GM21723 (cell line): ENCODE results near the gene NCKAP5.

Experiments used
- ATAC-seq: cut with Tn5 transposase; IDR thresholded peaks from one replicate; pipeline ENCODE4 v1.9.1; 2021; ENCODE audit warnings: mild to moderate bottlenecking, moderate library complexity; ENCODE audit not compliant: unreplicated experiment

The NCKAP5 gene

DNA sequence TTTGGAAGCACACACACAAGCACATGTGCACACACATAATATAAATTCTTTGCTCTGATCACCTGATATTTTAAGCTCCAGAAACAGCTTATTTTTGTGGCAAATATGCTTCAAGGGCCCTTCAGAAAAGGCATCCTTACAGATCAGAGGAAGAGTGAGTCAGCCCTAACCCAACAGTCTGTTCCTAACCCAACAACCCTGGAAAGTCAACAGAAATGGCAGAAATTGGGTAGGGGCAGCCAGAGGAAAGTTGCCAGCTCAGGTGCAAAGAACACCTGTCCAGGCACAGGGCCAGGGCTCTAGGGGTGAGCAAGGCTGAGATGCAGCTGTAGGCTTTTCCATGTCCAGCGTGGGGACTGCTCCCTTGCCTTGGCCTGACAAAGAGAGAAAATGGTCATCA lies 6.4 kb upstream of the NCKAP5 start:
- no peak for ATAC-seq

GRCh38 chr2:133574186-133574585 lies 5.9 kb upstream of the NCKAP5 start:
- ATAC-seq: no peak

DNA sequence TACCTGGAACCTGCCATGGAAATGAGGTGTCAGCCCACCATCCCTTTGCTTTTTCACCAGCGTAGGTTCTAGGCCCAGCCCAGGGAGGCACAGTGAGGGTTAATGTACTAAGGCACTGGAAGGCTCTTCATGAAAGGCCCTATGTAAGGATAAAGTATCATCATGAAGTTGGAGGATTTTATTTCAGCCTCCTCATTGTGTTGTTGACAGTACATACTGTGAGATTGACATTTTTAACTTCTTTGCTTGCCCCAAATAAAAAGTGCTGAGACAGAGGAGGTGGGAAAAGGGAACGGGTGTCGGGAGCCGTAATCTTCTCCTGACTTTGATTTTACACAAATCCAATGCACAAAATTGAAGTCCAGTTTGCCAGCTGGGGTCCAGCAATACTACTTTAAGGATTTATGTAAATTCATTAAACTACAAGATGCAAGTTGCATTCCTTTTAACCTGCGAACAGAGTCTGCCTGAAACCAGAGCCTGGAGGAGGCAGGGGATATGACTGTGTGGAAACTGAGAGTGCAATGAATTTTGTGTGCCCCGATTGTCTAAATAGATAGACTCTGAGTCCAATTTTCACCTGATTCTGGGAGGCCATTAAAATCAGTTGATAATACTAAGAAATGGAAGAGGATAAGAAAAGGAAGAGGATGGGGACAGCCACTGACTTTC lies 5.4 kb upstream of the NCKAP5 start:
- no peak for ATAC-seq

DNA sequence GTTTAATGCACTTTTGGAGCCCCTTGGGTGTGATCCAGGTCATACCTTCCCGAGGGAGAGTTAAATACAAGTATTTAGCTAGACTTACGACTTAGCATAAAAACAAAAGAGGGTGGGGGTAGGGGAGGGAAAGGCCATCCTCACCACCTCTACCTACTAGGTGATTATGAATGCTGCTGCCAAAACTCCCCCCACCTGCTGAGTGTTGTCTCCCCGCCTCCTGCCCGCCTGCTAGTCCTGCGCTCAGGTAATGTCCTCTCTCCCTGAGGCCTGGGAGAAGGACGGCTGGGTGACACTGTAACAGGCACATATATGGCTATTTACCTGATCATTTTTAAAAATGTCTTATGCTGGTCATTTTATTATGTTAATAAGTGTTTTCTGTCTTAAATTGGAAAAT lies 3.0 kb upstream of the NCKAP5 start:
- no peak for ATAC-seq

GRCh38 chr2:133570542-133570941 lies 2.3 kb upstream of the NCKAP5 start:
- ATAC-seq: no peak

- no peak for ATAC-seq
These were observed 1.1 kb upstream of the NCKAP5 start for GRCh38 chr2:133569286-133569830.

DNA sequence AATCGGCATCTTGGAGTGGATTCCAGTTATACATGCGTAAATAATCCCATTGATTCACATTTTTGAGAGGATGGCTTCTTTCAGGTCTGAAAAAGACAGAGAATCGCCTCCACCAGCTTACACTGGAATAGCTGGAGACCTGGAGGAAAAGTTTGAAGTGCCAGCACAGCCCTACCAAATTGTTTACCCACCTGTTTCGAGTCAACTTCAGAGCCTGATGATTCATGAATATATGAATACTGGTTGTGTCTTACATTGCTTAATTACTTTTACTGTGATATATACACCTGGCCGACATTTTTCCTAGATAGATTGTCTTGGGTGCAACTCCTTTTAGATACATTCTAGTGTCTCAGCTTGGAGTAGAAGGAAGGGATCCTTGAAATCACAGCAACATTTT lies 335 bp upstream of the NCKAP5 start:
- ATAC-seq: no peak

DNA sequence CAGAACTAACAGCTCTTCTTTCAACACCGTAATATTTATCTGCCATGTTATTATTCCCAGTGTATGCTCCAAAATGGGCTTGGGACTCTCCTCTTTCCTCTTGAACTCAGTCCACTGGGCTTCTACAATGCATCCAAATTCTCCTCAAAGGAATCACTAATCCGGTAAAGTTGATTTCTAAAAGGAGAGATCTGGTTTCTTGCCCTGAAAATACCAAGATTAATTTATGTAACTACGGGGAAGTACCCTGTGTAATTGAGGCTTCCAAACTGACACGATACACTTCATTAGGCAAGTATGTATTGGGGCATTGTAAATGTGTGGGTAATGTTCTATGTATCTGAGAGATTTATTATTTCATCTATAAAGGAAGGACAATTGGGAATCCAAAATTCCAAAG lies 5.7 kb downstream of the NCKAP5 start:
- ATAC-seq: no peak

GRCh38 chr2:133561045-133561852 lies 7.0 kb downstream of the NCKAP5 start:
- ATAC-seq: no peak

DNA sequence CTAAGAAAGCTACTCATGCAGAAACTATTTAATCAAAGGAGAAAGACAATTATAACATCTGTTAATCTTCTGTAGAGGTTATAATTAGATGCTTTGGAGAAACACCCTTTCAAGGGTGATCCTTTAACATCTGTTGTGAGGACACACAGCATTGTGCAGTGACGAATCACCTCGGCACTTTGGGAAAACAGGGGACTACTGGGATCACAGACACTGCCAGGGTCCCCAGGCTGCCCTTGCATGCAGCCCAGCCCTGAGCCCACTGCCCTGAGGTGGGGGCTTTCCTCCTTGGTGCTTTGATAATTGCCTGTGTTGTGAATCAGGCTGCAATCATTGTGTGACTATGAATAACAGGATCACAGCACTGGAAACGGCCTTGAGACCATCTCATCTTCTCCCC lies 10.6 kb downstream of the NCKAP5 start:
- ATAC-seq: no peak

DNA sequence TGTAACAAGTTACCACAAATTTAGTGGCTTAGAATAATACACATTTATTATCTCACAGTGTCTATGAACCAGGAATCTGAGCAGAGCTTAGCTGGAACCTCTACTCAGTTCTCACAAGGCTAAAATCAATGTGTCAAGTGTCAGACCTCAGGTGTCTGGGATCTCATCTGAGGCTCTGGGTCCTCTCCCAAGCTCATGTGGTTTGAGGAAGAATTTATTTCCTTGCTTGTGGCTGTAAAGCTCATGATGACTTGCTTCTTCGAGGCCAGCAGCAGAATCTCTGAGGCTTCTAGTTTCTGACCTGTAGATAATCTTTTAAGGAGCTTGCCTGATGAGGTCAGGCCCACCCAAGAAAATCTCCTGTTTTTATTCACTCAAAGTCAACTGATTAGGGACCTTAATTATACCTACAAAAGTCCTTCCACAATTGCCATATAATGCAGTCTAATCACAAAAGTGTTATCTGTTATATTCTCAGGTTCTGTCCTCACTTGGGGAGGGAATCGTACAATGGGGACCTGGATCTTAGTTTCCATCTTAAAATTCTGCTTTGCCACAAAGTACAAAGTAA lies 14.3 kb downstream of the NCKAP5 start:
- ATAC-seq: no peak

DNA sequence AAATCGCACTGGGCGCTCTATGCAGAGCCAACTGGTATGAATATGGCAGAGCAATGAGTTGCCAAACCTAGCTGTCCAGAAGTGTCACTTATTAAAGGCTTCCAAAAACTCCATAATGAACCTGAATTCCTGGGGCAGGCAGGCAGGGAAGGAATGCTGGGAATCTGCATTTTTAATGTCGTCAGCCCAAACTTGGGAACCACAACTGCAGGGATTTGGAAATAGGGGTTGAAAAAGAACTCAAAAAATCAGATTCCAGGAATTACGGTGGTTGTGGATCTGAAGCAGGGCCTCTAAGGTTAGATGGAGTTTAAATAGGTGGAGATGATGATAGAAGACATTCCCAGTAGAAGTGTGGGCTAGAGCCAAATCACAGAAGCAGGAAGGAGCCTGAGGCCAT lies 15.0 kb downstream of the NCKAP5 start:
- ATAC-seq: no peak

DNA sequence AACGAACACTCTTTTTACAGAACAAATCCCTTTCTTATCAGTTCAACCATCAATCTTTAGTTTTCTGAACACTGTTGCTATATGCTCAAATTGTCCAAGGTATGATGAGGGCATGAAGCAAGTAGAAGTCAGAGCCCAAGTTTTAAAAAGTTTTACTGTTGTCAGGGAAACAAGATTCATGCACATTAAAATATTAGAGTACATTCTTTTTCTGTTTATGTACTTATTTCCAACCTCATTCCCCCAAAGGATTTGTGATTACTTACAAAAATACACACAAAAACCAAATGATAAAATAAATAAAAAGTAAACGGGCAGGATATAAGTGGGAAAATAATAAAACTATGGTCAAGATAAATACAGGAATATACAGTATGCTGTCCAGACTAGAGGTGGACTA lies 15.4 kb downstream of the NCKAP5 start:
- no peak for ATAC-seq

GRCh38 chr2:133541797-133542196 lies 26.5 kb downstream of the NCKAP5 start:
- ATAC-seq: no peak

- ATAC-seq: no peak
These were observed 26.9 kb downstream of the NCKAP5 start for GRCh38 chr2:133541376-133541775.

GRCh38 chr2:133532919-133533318 lies 35.3 kb downstream of the NCKAP5 start:
- ATAC-seq: no peak

DNA sequence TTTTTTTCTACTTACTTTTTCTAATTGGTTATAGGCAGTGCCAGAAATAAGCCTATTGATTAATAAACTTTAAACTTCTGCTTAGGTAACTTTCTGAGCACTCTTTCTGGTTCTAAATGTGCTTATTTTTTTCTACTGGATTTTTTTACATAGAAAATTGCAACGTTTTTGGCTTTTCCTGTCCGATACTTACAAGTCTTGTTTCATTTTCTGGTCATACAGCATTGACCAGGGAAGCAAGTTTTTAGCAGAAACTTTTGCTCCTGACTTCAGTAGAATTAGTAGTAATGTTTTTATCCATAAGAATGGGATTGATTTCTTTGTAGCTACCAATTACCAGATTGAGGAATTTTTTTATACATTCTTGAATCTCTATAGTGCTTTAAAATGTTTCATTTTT lies 36.9 kb downstream of the NCKAP5 start:
- no peak for ATAC-seq

GRCh38 chr2:133530645-133531044 lies 37.6 kb downstream of the NCKAP5 start:
- no peak for ATAC-seq

DNA sequence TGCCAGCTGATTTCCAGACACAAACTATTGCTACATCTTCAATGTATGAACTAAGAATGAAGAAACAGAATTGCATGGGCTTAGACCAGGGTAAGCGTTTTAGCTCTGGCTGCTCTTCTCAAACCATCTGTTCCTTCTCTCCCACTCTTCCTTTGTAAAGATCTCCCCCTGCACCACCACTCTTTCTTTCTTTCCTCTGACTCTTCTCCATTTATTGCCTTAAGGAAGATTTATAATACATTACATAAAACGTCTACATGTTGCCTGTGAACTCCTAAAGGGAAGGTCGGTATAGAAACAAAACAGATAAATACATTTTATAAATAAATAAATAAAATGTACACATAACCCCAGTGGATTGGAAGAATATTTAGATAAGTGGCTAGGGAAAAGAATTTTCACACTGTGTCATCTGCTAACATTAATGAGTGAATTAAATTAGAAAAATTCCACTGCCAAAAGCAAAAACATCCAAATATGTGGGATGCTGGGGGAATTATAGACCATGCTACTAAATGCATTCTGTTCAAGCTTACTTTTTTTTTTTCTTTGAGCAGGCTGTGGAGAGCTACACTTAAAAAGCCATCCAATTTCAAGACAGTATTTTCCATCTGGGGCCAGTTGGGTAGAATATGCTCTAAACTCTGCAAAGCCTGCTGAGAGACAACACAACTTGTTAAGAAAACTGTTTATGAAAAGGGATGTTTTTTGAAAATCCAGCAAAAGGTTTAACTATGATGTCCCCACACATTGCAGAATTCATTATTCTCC lies 41.5 kb downstream of the NCKAP5 start:
- no peak for ATAC-seq

- ATAC-seq: no peak
These were observed 42.4 kb downstream of the NCKAP5 start for GRCh38 chr2:133525613-133526529.
